ENCODE measurements around the gene MED31. TPM values are rescaled to one million over a fixed set of nuclear protein-coding genes. Genes with fewer than 3 reads are reported as not detected.

MED31 gene
- 16.0 and 22.1 TPM in 2 replicates for total RNA-seq

GRCh38 chr17:6651354-6651918 is at the start of gene MED31, which contains the start of gene C17orf100:
TSS of gene MED31 (minus strand) at chr17:6651605. CDS start at chr17:6651528, 77 bp downstream.
TSS of gene C17orf100 (plus strand) at chr17:6651762. CDS start at chr17:6651914, 152 bp downstream.

GRCh38 chr17:6640536-6641246 is 10.7 kb downstream of the MED31 start, which contains the start of the genes KIAA0753 and TXNDC17:
TSS of gene KIAA0753 (minus strand) at chr17:6640711. CDS start at chr17:6635103, 5,608 bp downstream.
TSS of gene TXNDC17 (plus strand) at chr17:6641060. CDS start at chr17:6641083, 23 bp downstream.

Other genes starting within 250 kb of the MED31 start
- gene AIPL1, start 216.5 kb downstream of the MED31 start, total RNA-seq: not detected in 2 replicates
- gene PIMREG, start 207.2 kb downstream of the MED31 start, total RNA-seq: 37.6 and 38.3 TPM in 2 replicates
- gene PITPNM3, start 95.0 kb downstream of the MED31 start, total RNA-seq: 1.0 and 1.6 TPM in 2 replicates
- 9.3 and 11.7 TPM in 2 replicates for gene KIAA0753, start 10.9 kb downstream of the MED31 start, total RNA-seq
- 148 and 248 TPM in 2 replicates for gene TXNDC17, start 10.5 kb downstream of the MED31 start, total RNA-seq
- gene C17orf100, start 157 bp upstream of the MED31 start, total RNA-seq: 0.40 and 0.91 TPM in 2 replicates
- 1.7 TPM in 1 of 2 replicates, not detected in the other for gene SLC13A5, start 61.8 kb upstream of the MED31 start, total RNA-seq
- 0.64 and 10.9 TPM in 2 replicates for gene XAF1, start 104.4 kb upstream of the MED31 start, total RNA-seq
- gene FBXO39, start 124.6 kb upstream of the MED31 start, total RNA-seq: 0.52 TPM in 1 of 2 replicates, not detected in the other
- not detected in 2 replicates for gene TEKT1, start 180.1 kb upstream of the MED31 start, total RNA-seq